Limb (tissue), 2 donors: Measurements from ENCODE around the gene SPACA5B.
"Not testable (repeated sequence)": the region's sequence is repeated elsewhere in the genome, so short reads cannot be mapped to it uniquely, and the experiment has no call there.

ENCODE experiments used
- DNase-seq, 2 donors: peaks; one replicate each; pipeline ENCODE4 v3.0.0-alpha.2; 2016; ENCODE audit errors: extremely low spot score in 2 of 2

Gene SPACA5B

DNA sequence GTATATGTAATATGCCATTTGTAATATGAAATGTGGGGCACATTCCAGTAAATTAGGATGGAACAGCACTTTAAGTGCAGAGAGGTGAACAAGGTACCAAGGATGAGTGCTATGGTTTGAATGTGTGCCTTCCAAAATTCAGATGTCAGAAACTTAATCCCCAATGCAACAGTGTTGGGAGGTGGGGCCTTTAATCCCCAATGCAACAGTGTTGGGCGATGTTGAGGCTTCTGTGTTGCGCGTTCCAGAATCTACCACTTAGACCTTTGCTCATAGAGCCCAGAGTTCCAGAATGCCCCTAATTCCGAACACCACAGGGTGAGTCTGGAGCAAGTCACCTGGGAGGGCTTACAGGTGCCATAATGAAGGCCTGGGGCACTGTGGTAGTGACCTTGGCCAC is at the start of gene SPACA5B:
SPACA5B (plus strand) TSS at position 301 of the 400 bp plus-strand sequence; CDS start at position 363, 62 bp downstream.
- DNase-seq = not testable (repeated sequence)

DNA sequence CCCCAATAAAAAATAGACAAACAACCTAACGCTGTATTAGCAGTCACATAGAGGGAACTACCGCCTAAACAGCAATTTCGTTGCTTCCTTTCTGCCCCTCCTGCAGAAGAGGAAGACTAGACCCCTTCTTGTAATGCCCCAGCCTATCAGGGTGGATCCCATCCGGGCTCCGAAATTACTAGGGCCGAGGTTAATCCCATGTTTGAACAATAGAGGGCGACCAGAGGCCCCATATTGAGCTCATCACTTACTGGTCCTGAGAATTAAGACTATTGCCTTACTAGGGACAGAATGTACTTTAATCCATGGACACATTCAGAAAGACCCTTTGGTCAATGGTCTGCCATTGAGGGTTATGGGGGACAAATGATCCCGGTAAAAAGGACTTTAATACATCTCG is 47.2 kb upstream of the SPACA5B start:
- DNase-seq = peak; percentile 27 to 43

DNA sequence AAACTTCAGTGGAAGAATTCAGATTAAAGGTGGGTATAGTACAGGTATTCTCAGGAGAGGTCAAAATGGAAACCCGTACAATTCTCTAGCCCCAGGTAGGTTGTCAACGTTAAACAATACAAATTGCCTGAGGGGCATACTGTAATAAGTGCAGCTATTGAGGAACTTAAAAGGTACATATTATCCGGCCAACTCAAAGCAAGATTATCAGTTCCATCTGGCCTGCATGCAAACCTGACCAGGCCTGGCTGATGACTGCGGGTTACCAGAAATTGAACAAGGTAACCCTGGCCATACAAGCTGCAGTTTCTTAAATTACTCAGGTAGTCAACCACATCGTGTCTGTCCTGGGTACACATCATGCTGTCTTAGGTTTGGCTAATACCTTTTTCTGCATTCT is 46.7 kb upstream of the SPACA5B start:
- DNase-seq = no peak

GRCh38 chrX:48086082-48086481 is 44.3 kb upstream of the SPACA5B start:
- DNase-seq = no peak

GRCh38 chrX:48090123-48090522 is 40.3 kb upstream of the SPACA5B start:
- DNase-seq = no peak

DNA sequence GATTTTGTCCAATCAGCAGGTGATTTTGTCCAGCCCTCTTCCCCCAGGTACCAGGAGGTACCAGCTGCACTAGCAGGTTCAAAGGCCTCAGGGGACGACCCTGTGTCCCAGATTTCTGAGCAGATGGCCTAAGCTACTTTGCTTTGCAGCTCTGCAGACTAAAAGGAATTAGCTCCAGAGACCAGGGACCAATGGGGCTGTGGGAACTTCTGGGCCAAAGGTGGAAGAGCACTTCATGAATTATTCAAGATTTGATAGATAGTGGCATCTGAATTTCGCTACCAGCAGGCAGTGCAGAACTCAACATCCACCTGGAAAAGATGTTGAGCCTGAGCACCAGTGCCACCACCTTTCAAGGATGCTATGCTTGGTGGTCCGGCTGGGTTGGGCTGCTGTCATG is 37.9 kb upstream of the SPACA5B start:
- DNase-seq = not testable (repeated sequence)

DNA sequence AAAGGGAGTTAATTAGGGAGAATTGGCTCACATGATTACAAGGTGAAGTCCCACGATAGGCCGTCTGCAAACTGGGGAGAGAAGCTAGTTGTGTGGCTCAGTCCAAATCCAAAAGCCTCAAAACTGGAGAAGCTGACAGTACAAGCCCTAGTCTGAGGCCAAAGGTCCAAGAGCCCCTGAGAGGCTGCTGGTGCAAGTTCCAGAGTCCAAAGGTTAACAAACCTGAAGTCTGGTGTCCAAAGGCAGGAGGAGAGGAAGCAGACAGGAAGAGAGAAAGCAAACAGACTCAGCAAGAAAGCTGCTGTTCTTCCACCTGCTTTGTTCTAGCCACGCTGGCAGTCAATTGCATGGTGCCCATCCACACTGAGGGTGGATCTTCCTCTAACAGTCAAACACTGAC is 29.0 kb upstream of the SPACA5B start:
- no peak for DNase-seq

GRCh38 chrX:48102874-48103374 is 27.5 kb upstream of the SPACA5B start:
- DNase-seq = no peak

DNA sequence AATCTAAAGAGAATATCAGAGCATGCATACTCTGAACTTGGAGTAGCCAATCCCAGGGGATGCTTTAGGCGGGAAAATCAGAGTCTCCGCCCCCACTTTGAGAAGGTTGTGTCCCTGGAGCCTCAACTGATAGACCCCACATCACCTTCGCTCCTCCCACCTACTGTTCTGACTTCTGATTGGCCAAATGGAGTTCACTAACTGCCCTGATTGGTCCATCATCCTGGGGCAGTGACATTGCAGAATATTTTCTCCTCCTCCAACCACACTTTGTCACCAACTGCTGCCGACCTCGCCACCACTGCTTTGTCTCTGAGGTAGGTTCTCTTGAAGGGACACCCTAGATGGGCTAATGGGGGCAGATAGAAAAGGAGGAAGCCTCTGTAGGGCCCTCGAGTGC is 22.7 kb upstream of the SPACA5B start:
- no peak for DNase-seq

- DNase-seq = not testable (repeated sequence)
These were observed 5.1 kb upstream of the SPACA5B start for GRCh38 chrX:48125286-48125685.

GRCh38 chrX:48132308-48132844 is 1.9 kb downstream of the SPACA5B start:
- not testable (repeated sequence) for DNase-seq

DNA sequence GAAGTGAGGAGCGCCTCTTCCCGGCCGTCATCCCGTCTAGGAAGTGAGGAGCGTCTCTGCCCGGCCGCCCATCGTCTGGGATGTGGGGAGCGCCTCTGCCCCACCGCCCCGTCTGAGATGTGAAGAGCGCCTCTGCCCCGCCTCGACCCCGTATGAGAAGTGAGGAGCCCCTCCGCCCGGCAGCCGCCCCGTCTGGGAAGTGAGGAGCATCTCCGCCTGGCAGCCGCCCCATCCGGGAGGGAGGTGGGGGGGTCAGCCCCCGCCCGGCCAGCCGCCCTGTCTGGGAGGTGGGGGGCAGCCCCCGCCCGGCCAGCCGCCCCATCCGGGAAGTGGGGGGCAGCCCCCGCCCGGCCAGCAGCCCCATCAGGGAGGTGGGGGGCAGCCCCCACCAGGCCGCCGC is 8.7 kb downstream of the SPACA5B start:
- DNase-seq = not testable (repeated sequence)

DNA sequence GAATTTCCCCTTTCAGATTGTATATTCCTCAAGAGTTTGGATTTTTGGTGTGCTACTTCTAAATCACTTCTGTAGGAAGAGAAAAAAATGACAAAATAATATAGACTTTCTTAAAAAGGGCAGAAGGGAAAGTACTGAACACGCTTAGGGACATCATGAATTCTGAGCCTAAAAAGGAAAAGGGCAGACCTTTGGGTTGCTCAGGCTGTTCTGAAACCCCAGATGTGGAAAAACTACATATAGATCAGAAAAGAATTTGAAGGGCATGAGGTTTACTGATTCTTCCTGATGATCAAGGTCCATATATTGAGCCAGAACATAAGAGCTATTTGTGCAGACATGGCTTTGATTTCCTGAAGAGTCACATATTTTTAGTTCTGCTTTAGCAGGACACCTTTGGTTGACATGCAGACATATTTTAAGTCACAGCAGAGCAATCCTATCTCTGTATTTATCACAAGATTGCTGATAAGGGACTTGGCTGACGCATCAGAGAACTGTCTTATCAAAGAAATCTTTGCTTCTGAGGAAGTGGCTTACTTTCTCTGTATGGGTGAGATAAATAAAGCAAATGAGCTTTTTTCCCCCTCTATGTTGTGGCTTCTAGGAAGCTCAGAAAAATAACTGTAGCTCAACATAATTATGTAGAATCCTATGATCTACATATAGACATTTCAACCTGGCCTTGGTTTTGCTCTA is 11.5 kb downstream of the SPACA5B start:
- not testable (repeated sequence) for DNase-seq

DNA sequence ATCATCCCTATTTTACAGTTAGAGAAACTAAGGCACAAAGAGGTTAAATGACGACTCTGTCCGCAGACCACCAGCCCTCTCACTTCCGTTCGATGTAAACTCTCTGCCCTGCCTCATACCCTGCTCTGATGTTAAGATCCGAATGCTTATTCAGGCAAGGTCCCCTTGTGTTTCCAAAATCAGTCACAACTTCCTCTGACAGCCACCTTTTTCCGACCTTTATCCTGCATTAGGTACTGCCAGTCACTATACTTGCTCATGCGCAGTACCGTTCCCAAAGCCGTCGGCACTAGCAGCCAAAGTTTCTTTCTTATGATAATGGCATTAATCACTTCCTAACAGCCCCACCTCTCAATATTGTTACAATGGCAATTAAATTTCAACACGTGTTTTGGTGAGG is 12.3 kb downstream of the SPACA5B start:
- not testable (repeated sequence) for DNase-seq

DNA sequence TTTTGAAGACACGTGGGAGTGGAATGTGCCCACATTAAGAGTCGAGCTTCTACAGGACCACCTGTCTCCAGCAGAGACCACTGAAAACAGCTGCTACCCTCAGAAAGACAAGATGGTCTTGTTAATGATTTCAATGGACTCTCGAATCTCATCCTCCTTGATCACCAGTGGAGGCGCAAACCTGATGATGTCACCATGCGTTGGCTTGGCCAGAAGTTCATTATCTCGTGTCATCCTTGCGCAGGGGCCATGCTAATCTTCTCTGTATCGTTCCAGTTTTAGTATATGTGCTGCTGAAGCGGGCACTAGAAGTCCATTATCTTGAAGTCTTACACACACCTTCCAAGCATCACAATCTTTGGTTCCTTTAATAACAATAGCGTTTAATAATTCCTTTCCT is 23.3 kb downstream of the SPACA5B start:
- DNase-seq = no peak

- DNase-seq = no peak
These were observed 24.4 kb downstream of the SPACA5B start for GRCh38 chrX:48154796-48155195.

- DNase-seq = no peak
These were observed 25.6 kb downstream of the SPACA5B start for GRCh38 chrX:48156014-48156413.

DNA sequence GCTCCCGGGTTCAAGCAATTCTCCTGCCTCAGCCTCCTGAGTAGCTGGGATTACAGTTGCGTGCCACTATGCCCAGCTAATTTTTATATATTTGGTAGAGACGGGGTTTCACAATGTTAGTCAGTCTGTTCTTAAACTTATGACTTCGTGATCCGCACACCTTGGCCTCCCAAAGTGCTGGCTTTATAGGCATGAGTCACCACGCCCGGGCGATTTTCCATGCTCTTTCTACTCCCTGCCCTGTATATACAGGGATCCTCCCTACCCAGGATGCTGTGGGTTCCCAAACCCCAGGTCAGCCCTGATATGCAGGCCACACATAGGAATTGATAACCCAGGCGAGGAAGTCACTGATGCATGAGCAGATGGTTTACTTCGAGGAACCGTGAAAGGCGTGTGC is 34.8 kb downstream of the SPACA5B start:
- no peak for DNase-seq

GRCh38 chrX:48166322-48166721 is 35.9 kb downstream of the SPACA5B start:
- DNase-seq = not testable (repeated sequence)

- DNase-seq = no peak
These were observed 49.3 kb downstream of the SPACA5B start for GRCh38 chrX:48179691-48180090.

DNA sequence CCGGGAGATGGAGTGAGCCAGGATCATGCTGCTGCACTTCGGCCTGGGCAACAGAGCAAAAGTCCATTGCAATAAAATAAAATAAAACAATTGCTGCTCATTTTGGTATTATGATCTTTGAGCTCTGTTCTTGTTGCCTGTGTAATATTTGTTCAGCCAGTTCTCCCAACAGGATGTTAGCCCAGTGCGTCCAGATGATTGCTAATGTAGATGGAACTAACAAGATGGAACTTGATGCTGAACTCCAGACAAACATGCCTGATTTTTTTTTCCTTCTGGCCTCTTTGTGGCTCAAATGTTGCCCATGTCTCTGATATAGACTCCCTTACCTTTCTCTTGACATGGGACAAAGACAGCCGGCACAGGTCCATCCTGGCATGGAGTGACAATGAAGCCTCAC is 50.4 kb downstream of the SPACA5B start:
- DNase-seq = no peak

- not testable (repeated sequence) for DNase-seq
These were observed 51.5 kb downstream of the SPACA5B start for GRCh38 chrX:48181882-48182281.
